Measurements from ENCODE around the gene SLC9A4. TPM values are rescaled to one million over a fixed set of nuclear protein-coding genes. Genes with fewer than 3 reads are reported as not detected.
A peak's percentile ranks its signal among the peaks of the same experiment; 100 is the strongest.

SLC9A4 gene, protein sequence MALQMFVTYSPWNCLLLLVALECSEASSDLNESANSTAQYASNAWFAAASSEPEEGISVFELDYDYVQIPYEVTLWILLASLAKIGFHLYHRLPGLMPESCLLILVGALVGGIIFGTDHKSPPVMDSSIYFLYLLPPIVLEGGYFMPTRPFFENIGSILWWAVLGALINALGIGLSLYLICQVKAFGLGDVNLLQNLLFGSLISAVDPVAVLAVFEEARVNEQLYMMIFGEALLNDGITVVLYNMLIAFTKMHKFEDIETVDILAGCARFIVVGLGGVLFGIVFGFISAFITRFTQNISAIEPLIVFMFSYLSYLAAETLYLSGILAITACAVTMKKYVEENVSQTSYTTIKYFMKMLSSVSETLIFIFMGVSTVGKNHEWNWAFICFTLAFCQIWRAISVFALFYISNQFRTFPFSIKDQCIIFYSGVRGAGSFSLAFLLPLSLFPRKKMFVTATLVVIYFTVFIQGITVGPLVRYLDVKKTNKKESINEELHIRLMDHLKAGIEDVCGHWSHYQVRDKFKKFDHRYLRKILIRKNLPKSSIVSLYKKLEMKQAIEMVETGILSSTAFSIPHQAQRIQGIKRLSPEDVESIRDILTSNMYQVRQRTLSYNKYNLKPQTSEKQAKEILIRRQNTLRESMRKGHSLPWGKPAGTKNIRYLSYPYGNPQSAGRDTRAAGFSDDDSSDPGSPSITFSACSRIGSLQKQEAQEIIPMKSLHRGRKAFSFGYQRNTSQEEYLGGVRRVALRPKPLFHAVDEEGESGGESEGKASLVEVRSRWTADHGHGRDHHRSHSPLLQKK
- total RNA-seq = 19.9 TPM

GRCh38 chr2:102473020-102473419 is at the start of gene SLC9A4:
SLC9A4 (plus strand) TSS chr2:102473226; CDS start chr2:102473760, 534 bp downstream.
- peak; percentile 76 for DNase-seq (ENCODE audit: low spot score)

DNA sequence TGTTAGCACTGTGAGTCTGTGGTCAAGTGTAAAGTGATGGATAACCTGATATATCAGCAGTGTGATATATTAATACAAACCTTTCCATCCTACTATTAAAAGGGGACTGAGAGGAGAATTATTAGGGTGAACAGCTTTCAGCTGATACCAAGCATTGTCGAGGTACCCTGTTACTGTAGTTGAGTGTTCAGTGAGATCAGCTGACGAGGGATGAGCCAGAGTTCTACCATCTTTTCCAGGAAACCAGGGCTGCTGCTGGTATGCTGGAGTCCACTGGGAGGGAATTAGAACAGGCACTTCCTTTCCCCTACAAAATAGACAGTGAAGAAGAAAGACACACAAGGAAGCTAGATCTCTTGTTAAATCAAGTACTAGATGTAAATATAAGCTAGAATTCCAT is 49.7 kb upstream of the SLC9A4 start:
- DNase-seq (ENCODE audit: low spot score) = no peak

DNA sequence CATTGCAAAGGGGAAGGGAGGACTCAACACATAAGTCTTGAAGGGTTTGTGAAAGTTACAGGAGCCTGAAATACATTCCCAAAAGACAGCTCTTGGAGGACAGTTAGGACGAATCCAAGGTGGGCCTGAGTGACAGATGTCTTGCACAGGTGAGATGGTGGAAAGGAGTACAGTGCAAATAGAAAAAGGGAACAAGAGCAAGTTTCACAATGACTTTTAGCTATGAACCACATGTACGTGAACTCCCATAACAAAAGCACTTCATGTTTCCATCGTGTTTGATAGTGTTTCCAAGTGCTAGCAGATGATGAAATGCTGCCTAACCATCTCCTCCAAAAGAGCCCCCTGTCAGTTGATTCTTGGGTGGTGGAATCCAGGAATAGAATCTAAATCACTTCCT is 48.3 kb upstream of the SLC9A4 start:
- DNase-seq (ENCODE audit: low spot score) = no peak

DNA sequence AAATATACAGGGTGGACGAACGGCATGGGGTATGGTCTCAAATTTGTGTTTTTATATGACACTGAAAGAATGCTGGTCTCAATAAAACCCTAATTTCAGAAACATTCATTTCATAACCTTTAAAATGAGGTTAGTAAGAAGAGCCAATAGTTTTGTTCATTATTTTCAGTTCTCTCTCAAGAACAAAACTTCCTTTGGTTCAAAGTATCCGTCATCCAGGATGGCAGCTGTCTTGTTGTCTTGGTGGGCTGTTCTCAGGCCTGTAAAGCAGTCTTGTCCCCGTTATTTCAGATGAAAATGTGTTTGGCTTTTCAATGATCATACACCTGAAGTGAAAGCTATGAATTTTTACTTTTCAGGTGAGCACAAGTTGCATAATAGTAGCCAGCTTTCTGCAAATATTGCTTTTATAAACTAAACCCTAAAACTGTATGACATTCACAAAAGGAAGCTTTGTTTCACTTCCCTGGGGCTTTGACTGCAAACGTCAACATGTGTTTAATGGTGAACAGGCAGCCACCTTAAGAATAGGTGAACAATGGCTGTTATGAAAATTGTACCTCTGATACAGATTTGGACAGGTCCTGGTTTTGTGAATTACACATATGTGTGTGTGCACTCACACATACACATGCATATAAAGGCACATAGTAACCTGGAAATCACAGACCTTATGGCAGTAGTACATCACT is 47.4 kb upstream of the SLC9A4 start:
- DNase-seq (ENCODE audit: low spot score) = no peak

DNA sequence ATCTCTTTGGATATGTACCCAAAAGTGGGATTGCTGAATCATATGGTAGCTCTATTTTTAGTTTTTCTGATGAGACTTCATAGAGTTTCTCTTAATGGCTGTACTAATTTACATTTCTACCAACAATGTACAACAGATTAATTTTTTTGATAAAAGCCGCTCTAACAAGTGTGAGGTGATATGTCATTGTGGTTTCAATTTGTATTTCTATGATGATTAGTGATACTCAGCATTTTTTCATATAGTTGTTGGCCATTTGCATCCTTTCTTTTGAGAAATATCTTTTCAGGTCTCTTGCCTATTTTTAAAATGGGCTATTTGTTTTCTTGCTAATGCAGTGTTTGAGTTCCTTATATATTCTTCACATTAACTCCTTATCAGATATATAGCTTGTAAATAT is 45.8 kb upstream of the SLC9A4 start:
- no peak for DNase-seq (ENCODE audit: low spot score)

GRCh38 chr2:102428573-102428972 is 44.5 kb upstream of the SLC9A4 start:
- DNase-seq (ENCODE audit: low spot score) = no peak

DNA sequence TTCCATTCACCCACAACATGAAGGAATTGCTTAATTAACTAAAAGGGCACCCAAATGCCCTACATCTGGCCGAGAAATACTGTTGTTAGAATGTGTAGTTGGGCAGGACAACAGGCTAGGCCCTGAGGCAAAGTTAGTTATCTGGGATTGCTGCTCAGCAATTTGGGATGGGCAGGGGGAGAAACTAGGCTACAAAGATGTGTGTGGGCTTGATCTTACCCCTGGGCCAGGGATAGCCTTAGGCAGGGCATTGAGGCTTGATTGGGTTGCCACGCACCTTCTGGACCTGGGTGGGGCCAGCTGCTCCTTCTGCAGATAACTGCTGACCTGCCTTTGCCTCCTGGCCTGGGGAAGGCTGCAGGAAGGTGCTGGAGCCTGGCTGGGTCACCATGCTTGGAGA is 40.6 kb upstream of the SLC9A4 start:
- DNase-seq (ENCODE audit: low spot score) = no peak

DNA sequence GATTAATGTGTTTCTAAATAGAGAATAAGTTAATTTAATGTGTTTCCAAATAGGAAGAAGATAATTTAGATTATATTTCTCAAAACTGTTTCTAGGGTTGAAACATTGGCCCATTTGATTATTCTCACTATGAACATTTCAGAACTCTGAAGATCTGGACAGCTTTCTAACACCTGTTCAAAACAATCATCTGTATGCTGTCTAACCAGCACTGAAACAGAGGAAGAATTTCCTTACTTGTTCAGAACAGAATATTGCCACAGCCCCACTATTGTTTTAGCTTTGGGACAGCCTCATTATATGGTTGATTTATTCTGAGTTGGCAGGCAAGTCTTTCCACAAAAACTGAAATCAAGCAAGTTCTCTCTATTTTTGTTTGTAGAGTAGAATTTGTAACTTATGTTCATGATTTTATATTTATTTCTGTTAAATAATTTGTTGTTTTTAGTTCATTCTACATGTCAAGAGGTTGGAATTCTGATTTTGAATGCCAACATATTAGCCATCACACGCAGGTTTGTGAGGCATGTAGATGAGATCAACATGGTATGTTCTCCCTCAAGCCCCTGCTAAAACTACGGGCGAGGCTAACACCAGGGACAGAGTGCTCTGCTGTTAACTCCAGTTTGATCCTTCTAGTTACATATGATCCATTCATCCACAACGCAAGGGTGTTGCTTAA is 38.9 kb upstream of the SLC9A4 start:
- no peak for DNase-seq (ENCODE audit: low spot score)

DNA sequence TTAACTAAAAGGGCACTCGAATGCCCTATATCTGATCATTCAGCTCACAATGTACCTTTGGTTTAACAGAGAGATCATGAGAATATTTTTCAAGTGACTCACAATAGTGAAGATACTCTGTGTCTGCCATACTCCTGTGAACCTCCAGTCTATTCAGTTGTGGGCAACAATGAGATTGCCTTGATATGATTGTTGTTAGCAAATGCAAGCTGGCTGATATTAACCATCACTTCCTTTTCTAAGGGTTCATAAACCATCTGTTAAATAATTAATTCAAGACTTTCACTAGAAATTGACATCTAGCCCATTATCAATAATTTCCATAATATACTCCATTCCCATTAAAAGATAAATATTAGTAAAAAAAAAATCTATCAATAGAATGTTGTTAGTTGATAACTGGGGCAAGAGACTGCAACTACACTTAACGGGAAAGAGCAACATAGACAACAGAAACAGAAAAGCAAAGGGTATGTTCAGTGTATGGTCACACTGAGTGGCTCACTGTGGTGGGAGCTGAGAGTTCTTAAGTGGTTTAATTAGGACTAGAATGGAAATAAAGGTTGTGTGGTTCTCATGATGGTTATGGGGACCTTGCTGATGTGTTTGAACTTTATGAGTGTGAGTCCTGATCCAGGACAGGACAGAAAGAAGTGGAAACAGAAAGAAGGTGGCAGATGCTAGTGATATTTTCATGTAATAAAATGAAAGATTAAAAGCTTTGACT is 38.2 kb upstream of the SLC9A4 start:
- no peak for DNase-seq (ENCODE audit: low spot score)

- no peak for DNase-seq (ENCODE audit: low spot score)
These were observed 37.3 kb upstream of the SLC9A4 start for GRCh38 chr2:102435741-102436140.

DNA sequence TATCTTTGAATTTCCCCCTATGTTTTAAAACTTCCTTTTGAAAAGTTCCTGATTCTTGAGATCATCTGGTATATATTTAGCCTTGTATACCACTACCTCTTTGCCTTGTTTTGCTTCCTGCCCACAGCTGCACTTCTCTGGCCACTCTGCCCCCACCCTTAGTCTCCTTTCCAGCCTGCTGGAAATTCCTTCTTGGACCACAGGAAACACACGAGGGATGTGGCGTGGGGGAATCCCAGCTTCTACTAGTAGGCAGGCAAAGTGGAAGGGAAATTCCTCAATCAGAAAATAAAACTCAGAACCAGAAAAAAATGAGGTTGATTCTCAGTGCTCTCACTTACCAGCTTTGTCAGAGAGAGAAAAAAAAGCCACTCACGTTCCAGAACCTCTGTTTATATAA is 36.7 kb upstream of the SLC9A4 start:
- no peak for DNase-seq (ENCODE audit: low spot score)

- DNase-seq (ENCODE audit: low spot score) = no peak
These were observed 35.9 kb upstream of the SLC9A4 start for GRCh38 chr2:102437122-102437521.

DNA sequence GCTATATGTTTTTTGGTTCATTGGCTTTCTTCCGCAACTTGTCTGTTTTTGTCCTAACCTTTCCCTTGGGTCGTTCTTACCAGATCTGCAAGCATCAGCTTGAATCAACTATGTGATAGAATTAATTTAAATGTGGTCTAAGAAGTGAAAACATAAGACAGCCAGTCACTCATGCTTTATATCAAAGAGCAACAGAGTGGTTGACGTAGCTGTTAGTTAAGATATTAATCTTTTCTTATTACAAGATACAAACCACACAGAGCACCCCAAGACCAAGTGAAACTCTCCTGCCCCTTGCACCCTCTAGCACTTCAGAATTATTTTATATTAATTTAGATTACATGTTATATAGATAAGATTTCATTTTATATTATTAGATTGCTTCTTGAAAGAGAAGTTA is 34.9 kb upstream of the SLC9A4 start:
- no peak for DNase-seq (ENCODE audit: low spot score)

- DNase-seq (ENCODE audit: low spot score) = no peak
These were observed 34.4 kb upstream of the SLC9A4 start for GRCh38 chr2:102438578-102438977.

DNA sequence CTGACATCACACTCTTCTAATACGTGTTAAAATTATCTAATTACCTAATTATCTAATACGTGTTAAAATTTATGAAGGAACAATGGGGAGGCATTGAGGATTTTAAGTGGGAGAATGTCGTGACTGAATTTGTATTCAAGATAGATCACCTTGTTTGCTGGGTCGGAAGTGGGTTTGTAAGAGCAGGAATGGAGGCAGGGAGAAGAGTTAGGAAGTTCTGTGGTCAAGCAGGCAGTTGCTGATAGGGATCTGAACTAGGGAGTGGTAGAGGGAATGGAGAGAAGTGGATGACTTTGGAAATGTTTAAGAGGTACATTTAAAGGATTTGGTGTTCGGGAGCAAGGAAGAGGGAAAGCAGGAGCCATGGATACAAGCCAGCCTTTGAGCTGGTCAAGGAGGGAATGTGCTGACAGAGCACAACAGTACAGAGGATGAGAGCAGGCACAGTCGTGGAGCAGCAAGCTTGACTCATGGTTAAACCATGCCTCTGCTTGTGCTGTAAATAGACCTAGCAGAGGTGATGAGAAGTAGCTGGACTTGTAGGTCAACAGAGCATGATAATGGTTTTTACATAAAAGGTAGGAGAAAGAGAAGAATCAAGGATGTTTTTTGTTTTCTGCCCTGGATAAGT is 33.8 kb upstream of the SLC9A4 start:
- peak; percentile 25 for DNase-seq (ENCODE audit: low spot score)

DNA sequence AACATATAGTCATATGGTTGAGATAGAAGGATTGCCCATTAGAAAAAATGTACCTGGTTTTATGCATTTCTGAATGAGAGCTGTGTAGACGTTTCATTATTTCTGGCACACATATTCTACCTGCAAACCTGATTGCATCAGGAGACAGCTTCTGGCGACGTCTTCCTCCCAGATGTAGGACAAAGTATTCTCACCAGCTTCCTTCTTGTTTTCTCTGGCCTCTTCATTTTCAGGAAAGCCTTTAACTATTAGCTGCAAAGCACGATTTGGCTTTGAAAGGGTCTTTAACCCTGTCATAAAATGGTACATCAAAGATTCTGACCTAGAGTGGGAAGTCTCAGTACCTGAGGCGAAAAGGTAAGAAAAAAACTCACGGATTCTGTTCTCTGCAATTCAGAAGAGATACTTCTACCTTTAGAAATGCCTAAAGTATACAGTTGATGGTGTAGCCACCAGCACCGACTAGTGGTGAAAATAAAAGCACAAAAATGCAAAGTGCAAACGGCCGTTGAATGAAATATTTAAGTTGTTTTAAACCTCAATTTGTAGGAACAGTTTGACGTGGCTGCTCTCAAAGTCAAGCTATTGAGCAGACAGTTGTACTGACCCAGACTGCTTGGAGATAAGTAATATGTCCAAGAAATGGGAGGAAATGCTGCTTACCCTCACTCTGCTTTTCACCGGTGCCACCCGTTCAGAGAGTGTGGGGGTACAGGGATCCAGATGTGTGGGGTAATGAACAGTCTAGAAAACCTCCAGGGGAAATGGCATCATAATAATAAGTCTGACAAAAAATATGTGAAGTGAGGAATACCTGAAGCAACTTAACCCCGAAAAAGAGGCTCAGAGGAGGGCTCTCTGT is 29.8 kb upstream of the SLC9A4 start:
- DNase-seq (ENCODE audit: low spot score) = peak; percentile 41

GRCh38 chr2:102444233-102444632 is 28.8 kb upstream of the SLC9A4 start:
- DNase-seq (ENCODE audit: low spot score) = no peak

DNA sequence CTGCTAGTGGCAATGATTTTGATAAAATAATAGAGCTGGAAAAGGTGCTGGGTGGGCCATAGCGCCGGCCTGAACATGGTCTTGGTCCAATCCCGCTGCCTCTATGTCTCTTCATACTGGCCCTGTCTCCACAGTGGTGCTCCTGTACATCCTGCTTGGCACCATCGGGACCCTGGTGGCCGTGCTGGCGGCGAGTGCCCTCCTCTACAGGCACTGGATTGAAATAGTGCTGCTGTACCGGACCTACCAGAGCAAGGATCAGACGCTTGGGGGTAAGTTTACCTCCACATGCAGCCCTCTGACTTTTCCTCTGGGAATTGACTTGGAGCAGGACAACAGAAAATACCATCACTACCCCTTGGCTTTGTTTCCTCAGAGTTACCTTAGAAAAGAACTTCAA is 26.1 kb upstream of the SLC9A4 start:
- DNase-seq (ENCODE audit: low spot score) = no peak

DNA sequence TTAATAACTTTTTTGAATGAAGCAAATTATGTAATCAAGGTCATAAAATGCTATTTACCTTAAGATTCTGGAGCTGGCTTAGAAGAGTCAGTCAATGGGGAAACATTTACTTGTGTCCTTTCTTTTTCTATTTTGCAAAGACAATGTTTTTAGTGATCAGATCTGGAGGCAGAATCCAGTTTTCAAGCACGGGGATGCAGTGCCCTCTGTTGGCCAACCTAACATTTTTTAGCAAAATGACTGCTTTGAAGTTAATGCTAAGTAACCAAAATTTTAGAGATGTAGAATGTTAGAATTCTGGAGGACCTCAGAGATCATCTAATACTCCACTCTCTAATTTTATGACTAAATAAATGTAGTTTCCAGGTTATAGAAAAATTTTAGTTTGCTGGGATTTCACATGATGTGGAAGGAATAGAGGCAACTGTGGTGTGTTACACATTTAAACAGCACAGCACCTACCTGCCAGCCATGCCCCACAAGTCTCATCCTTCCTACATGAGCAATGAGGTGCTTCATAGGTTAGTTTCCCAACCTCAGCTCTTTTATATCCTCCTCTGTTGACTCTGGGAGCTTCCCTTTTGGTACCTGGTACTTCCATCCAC is 23.6 kb upstream of the SLC9A4 start:
- DNase-seq (ENCODE audit: low spot score) = peak; percentile 44

Measured in mucosa of gallbladder (tissue), 1 donor.